ENCODE measurements around the gene DUXA.

DUXA gene

DNA sequence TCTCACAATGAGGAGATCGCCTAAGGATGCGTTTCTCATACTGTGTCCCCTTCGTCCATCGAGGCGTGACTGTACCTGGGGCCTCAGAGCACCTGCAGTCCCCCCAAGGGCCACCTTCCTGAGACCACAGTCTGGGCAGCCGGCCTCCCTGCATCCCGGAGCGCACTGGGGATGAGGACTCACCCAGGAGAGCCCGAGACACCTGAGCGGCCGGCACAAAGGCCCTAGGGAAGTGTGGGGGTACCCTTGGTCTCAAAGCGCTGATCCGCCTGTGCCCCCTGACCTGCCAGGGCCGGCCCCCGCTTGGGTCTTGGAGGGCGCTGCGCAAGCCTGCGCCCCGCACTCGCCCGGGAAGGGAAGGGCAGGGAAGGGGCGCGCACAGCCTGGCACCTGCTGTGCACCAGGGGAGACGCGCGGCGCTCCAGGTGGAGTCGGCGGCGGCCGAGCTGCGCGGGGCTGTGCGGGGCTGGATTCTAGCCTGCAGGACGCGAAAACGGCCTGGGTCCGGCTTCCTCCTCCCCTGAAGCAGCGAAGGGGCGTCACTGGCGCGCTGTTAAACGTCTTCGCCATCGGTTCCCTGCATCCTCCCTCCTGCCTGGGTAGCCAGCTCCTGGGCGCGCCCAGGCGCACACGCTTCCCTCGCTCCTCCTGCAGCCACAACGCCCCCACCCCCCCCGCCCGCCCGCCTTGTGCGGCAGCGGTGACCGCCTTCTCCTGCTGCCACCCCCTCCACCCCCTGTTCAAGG, 61.1 kb downstream of the DUXA start:
- DNase-seq: no peak

Measured in stimulated activated CD4-positive, alpha-beta T cell treated with anti-CD3 and anti-CD28 coated beads, Interleukin-2, amount 100 ng/mL, for 24 hours (primary cell).